Measurements from ENCODE around the gene ZHX3. TPM values are rescaled to one million over a fixed set of nuclear protein-coding genes. Genes with fewer than 3 reads are reported as not detected.

Gene ZHX3
- total and polyA plus RNA-seq, 2 of the 13 experiments (the other 11 are each of a cell fraction or from before 2014, with no cell fraction given): 8.4 to 11.7 TPM

- Histone ChIP-seq H3K36me3 (replicated peaks in 1 of 2; ENCODE audit: control insufficient read depth in 1 of 2, insufficient read depth in 2 of 2, low read length in 2 of 2) (no peaks in the 10 kb centered on the region), H2AFZ (ENCODE audit: low read length) (no peak overlapping the region), H3K4me2 (ENCODE audit: low read depth, low read length) (no peak overlapping the region), H3K4me3 (replicated peaks in 1 of 3; ENCODE audit: insufficient read depth in 1 of 3, low read depth in 2 of 3, low read length in 3 of 3) (no peak overlapping the region), H3K79me2 (ENCODE audit: insufficient read depth, low read length) (no peaks in the 10 kb centered on the region), H3K9me3 (ENCODE audit: low read length) (peaks cover 7% of the 10 kb centered on the region), H3K4me1 (ENCODE audit: insufficient read depth, low read length) (0 out of 2 replicates have a peak, but pooled peaks cover 6% of the 10 kb centered on the region), H3K9ac (ENCODE audit: insufficient read depth, low read depth, low read length) (no peak overlapping the region), H4K20me1 (ENCODE audit: insufficient read depth, low read length) (no peaks in the 10 kb centered on the region), H3K27ac (ENCODE audit: extremely low read length, insufficient read depth, low read length) (no peak overlapping the region), H3K27me3 (ENCODE audit: control insufficient read depth in 1 of 2, insufficient read depth in 2 of 2, low read length in 2 of 2) (no peaks in the 10 kb centered on the region)
- intact Hi-C loops (cut with micrococcal nuclease; ENCODE audit: unreplicated experiment) (no loop called here), in situ Hi-C loops (cut with HindIII; ENCODE audit: extremely low pct_ligation_motif_present, low pct_unique_long_range_greater_than_20kb) (no loop called here)
- no TSS peak for BruUV-seq (replicated peaks)
- ATAC-seq (no peak), DNase-seq (ENCODE audit: low spot score) (no peak), FAIRE-seq (no peak)
- peak; percentile 99 for TF ChIP-seq ZNF317 (CRISPR knock-in tag; IDR thresholded peaks at IDR 0.05)
- TF ChIP-seq KLF12 (CRISPR knock-in tag; IDR thresholded peaks at IDR 0.05; ENCODE audit: borderline replicate concordance): no peak
- ChIA-PET CTCF (ENCODE audit: low intra/inter-chr PET ratio, low total read pairs) (no interaction called here), POLR2A (no interaction called here)
- WGBS (ENCODE audit: low lambda C conversion rate): 70% methylated on average over 2 of the region's 2 CpGs
Observed at GRCh38 chr20:41286240-41286851, 31.2 kb downstream of the ZHX3 start.

GRCh38 chr20:41279546-41280225, 37.8 kb downstream of the ZHX3 start:
- no peak overlapping the region for H3K4me3 ChIP-seq (replicated peaks in 1 of 3; ENCODE audit: insufficient read depth in 1 of 3, low read depth in 2 of 3, low read length in 3 of 3)
- H3K4me1 ChIP-seq (ENCODE audit: insufficient read depth, low read length): peaks cover 6% of the 10 kb centered on the region; the same call in 1 of the 2 replicates
- H2AFZ ChIP-seq (ENCODE audit: low read length): no peak overlapping the region
- no peak overlapping the region for H3K27ac ChIP-seq (ENCODE audit: extremely low read length, insufficient read depth, low read length)
- no peaks in the 10 kb centered on the region for H3K9me3 ChIP-seq (ENCODE audit: low read length)
- intact Hi-C loops (cut with micrococcal nuclease; ENCODE audit: unreplicated experiment) (loop anchor here (5.0 kb wide), 1 partner anchor 1677 kb away; no protein-coding TSS in a partner anchor), in situ Hi-C loops (cut with HindIII; ENCODE audit: extremely low pct_ligation_motif_present, low pct_unique_long_range_greater_than_20kb) (no loop called here)
- H3K9ac ChIP-seq (ENCODE audit: insufficient read depth, low read depth, low read length): no peak overlapping the region
- ATAC-seq (no peak), FAIRE-seq (no peak), DNase-seq (ENCODE audit: low spot score) (no peak)
- ChIA-PET POLR2A (no interaction called here), CTCF (ENCODE audit: low intra/inter-chr PET ratio, low total read pairs) (no interaction called here)
- H3K79me2 ChIP-seq (ENCODE audit: insufficient read depth, low read length): no peaks in the 10 kb centered on the region
- H3K4me2 ChIP-seq (ENCODE audit: low read depth, low read length): no peak overlapping the region
- 78% methylated on average over 3 of the region's 3 CpGs for WGBS (ENCODE audit: low lambda C conversion rate)
- H3K27me3 ChIP-seq (ENCODE audit: control insufficient read depth in 1 of 2, insufficient read depth in 2 of 2, low read length in 2 of 2): no peaks in the 10 kb centered on the region
- H4K20me1 ChIP-seq (ENCODE audit: insufficient read depth, low read length): no peaks in the 10 kb centered on the region
- no peaks in the 10 kb centered on the region for H3K36me3 ChIP-seq (replicated peaks in 1 of 2; ENCODE audit: control insufficient read depth in 1 of 2, insufficient read depth in 2 of 2, low read length in 2 of 2)
- BruUV-seq (replicated peaks): no TSS peak
- TF ChIP-seq GZF1 (CRISPR knock-in tag; IDR thresholded peaks at IDR 0.05) (no peak), USF2 (IDR thresholded peaks at IDR 0.05; ENCODE audit: low read depth, low read length) (no peak), USF2 (CRISPR knock-in tag; IDR thresholded peaks at IDR 0.05; ENCODE audit: borderline replicate concordance) (no peak), ESRRA (CRISPR knock-in tag; IDR thresholded peaks at IDR 0.05; ENCODE audit: low read depth) (no peak), ZNF766 (CRISPR knock-in tag; IDR thresholded peaks at IDR 0.05; ENCODE audit: borderline replicate concordance) (no peak), CBX1 (IDR thresholded peaks at IDR 0.05; ENCODE audit: low read depth) (no peak), ZSCAN31 (CRISPR knock-in tag; IDR thresholded peaks at IDR 0.05; ENCODE audit: low read depth) (no peak), ZNF792 (CRISPR knock-in tag; IDR thresholded peaks at IDR 0.05) (no peak)
- TF ChIP-seq, protein P1, sequence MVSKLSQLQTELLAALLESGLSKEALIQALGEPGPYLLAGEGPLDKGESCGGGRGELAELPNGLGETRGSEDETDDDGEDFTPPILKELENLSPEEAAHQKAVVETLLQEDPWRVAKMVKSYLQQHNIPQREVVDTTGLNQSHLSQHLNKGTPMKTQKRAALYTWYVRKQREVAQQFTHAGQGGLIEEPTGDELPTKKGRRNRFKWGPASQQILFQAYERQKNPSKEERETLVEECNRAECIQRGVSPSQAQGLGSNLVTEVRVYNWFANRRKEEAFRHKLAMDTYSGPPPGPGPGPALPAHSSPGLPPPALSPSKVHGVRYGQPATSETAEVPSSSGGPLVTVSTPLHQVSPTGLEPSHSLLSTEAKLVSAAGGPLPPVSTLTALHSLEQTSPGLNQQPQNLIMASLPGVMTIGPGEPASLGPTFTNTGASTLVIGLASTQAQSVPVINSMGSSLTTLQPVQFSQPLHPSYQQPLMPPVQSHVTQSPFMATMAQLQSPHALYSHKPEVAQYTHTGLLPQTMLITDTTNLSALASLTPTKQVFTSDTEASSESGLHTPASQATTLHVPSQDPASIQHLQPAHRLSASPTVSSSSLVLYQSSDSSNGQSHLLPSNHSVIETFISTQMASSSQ (IDR thresholded peaks at IDR 0.05; ENCODE audit: low read depth): no peak
- TF ChIP-seq, protein P1 (CRISPR knock-in tag; IDR thresholded peaks at IDR 0.05; ENCODE audit: borderline replicate concordance): no peak
